Measurements from ENCODE around the gene HLA-G. TPM values are rescaled to one million over a fixed set of nuclear protein-coding genes. Genes with fewer than 3 reads are reported as not detected.
"Not testable (repeated sequence)": the region's sequence is repeated elsewhere in the genome, so short reads cannot be mapped to it uniquely, and the experiment has no call there.

Gene HLA-G
- not detected in 2 replicates for total RNA-seq (2014; rRNA removed; shearing (Covaris generic))

GRCh38 chr6:29827579-29828470, at the start of gene HLA-G:
HLA-G (plus strand) TSS chr6:29827825; CDS start chr6:29827845, 20 bp downstream.
- DNase-seq (ENCODE audit: low read depth): no peak

- not testable (repeated sequence) for DNase-seq (ENCODE audit: low read depth)
Measured at GRCh38 chr6:29780019-29780698, 47.5 kb upstream of the HLA-G start.

- DNase-seq (ENCODE audit: low read depth): no peak
Measured at GRCh38 chr6:29789176-29789575, 38.4 kb upstream of the HLA-G start.

- DNase-seq (ENCODE audit: low read depth): peak; percentile 65
Measured at GRCh38 chr6:29790626-29791025, 37.0 kb upstream of the HLA-G start.

GRCh38 chr6:29791162-29791561, 36.5 kb upstream of the HLA-G start:
- peak; percentile 34 for DNase-seq (ENCODE audit: low read depth)

GRCh38 chr6:29791786-29792122, 35.9 kb upstream of the HLA-G start:
- DNase-seq (ENCODE audit: low read depth): peak; percentile 32

- peak; percentile 53 for DNase-seq (ENCODE audit: low read depth)
Measured at GRCh38 chr6:29792123-29793035, 35.2 kb upstream of the HLA-G start.

GRCh38 chr6:29793036-29793356, 34.6 kb upstream of the HLA-G start:
- DNase-seq (ENCODE audit: low read depth): no peak

- no peak for DNase-seq (ENCODE audit: low read depth)
Measured at GRCh38 chr6:29793796-29794195, 33.8 kb upstream of the HLA-G start.

- no peak for DNase-seq (ENCODE audit: low read depth)
Measured at GRCh38 chr6:29796026-29796425, 31.6 kb upstream of the HLA-G start.

GRCh38 chr6:29797135-29797534, 30.5 kb upstream of the HLA-G start:
- DNase-seq (ENCODE audit: low read depth): peak; percentile 81

- no peak for DNase-seq (ENCODE audit: low read depth)
Measured at GRCh38 chr6:29797966-29798365, 29.7 kb upstream of the HLA-G start.

- no peak for DNase-seq (ENCODE audit: low read depth)
Measured at GRCh38 chr6:29800254-29800653, 27.4 kb upstream of the HLA-G start.

- no peak for DNase-seq (ENCODE audit: low read depth)
Measured at GRCh38 chr6:29806387-29806786, 21.2 kb upstream of the HLA-G start.

GRCh38 chr6:29809249-29809648, 18.4 kb upstream of the HLA-G start:
- peak; percentile 48 for DNase-seq (ENCODE audit: low read depth)

- DNase-seq (ENCODE audit: low read depth): no peak
Measured at GRCh38 chr6:29810371-29810770, 17.3 kb upstream of the HLA-G start.

GRCh38 chr6:29811377-29811776, 16.2 kb upstream of the HLA-G start:
- no peak for DNase-seq (ENCODE audit: low read depth)

GRCh38 chr6:29813066-29813465, 14.6 kb upstream of the HLA-G start:
- DNase-seq (ENCODE audit: low read depth): no peak

GRCh38 chr6:29813809-29814208, 13.8 kb upstream of the HLA-G start:
- peak; percentile 91 for DNase-seq (ENCODE audit: low read depth)

GRCh38 chr6:29814379-29815117, 13.1 kb upstream of the HLA-G start:
- DNase-seq (ENCODE audit: low read depth): no peak

GRCh38 chr6:29815118-29815750, 12.4 kb upstream of the HLA-G start:
- no peak for DNase-seq (ENCODE audit: low read depth)

Measured in M059J (cell line).